ENCODE measurements around the gene UBXN7.

GRCh38 chr3:196399485-196399945 is 32.7 kb downstream of the UBXN7 start:
- TF ChIP-seq POLR2A (IDR thresholded peaks at IDR 0.05; ENCODE audit: extremely low read depth, insufficient read length) (no peak), CTCF (IDR thresholded peaks at IDR 0.05; ENCODE audit: low read depth, low read length) (no peak), MYC (IDR thresholded peaks at IDR 0.05; ENCODE audit: low read depth, low read length) (no peak), MAX (IDR thresholded peaks at IDR 0.05; ENCODE audit: low read depth, low read length) (no peak)
